HCT116 (cell line): ENCODE measurements around the gene ATF2. TPM values are rescaled to one million over a fixed set of nuclear protein-coding genes. Genes with fewer than 3 reads are reported as not detected.

Experiments
- ATAC-seq: fragments of 200-7000 bp; cut with Tn5 transposase; 2 replicates; pipeline ENCODE4 v1.9.1; 2020; ENCODE audit warnings: mild to moderate bottlenecking, moderate library complexity
- BruUV-seq: library from RNA; stranded (reverse); fragments of 400-500 nt; replicated peaks from 2 replicates; lab custom pipeline; 2021; lab: Mats Ljungman, UMichigan
- CTCF ChIA-PET: fragments of 300-600 bp; sonication (Branson Sonifier 250); formaldehyde crosslinking; loops from one replicate; lab custom pipeline; 2021; ENCODE audit warnings: antibody characterized with exemption; lab: Charles Lee
- POLR2A ChIA-PET: fragments of 300-600, 350-600 bp; sonication (Branson Sonifier 250); formaldehyde crosslinking; loops from one replicate; lab custom pipeline; 2021; ENCODE audit warnings: antibody characterized with exemption; lab: Charles Lee
- RAD21 ChIA-PET, 2 experiments: fragments of 300-600 bp; sonication (Branson Sonifier 250); formaldehyde crosslinking; loops; one replicate each; lab custom pipeline; 2023; ENCODE audit warnings: low total read pairs in 2 of 2; ENCODE audit not compliant: uncharacterized antibody in 2 of 2, unreplicated experiment in 2 of 2, low non-redundant PET in 1 of 2; lab: Charles Lee
- DNase-seq: peaks from one replicate; pipeline ENCODE4 v3.0.0-alpha.2; 2010; ENCODE audit warnings: low read depth, low spot score
- H2AFZ ChIP-seq: fragments of 200-600 bp; shearing (Covaris generic), sonication (generic); 2 replicates; pipeline ENCODE4 v1.6.1; 2017; ENCODE audit warnings: low read depth, mixed run types, mixed read lengths, antibody characterized with exemption, low read length; ENCODE audit not compliant: poor library complexity, severe bottlenecking
- H3K27ac ChIP-seq: 2 replicates; pipeline ENCODE4 v1.5.1; 2012; ENCODE audit warnings: low read depth, low read length
- H3K27me3 ChIP-seq: fragments of 200-600 bp; sonication (generic); 2 replicates; pipeline ENCODE4 v1.6.1; 2016; ENCODE audit warnings: mixed run types, low read length, mixed read lengths; ENCODE audit not compliant: insufficient read depth
- H3K36me3 ChIP-seq, 2 experiments: fragments of 200-500 bp in 1 of 2; fragments of 200-600 bp in 1 of 2; sonication (Bioruptor generic) in 1 of 2; sonication (generic) in 1 of 2; 2 replicates each; pipeline versions ENCODE4 v1.5.1 to v1.6.1; 2014 to 2016; ENCODE audit warnings: low read length in 2 of 2, inconsistent platforms in 1 of 2, mixed read lengths in 1 of 2, mixed run types in 1 of 2; ENCODE audit not compliant: insufficient read depth in 2 of 2, control insufficient read depth in 1 of 2
- H3K4me1 ChIP-seq, 2 experiments: fragments of 200-600 bp in 1 of 2; sonication (generic) in 1 of 2; 2 replicates each; pipeline versions ENCODE4 v1.5.1 to v1.6.1; 2012 to 2017; ENCODE audit warnings: low read length in 2 of 2, inconsistent platforms in 1 of 2, mild to moderate bottlenecking in 1 of 2, mixed read lengths in 1 of 2, mixed run types in 1 of 2, moderate library complexity in 1 of 2; ENCODE audit not compliant: insufficient read depth in 2 of 2, control insufficient read depth in 1 of 2
- H3K4me2 ChIP-seq: fragments of 200-600 bp; sonication (generic); 2 replicates; pipeline ENCODE4 v1.6.1; 2017; ENCODE audit warnings: mixed run types, low read length, mixed read lengths
- H3K4me3 ChIP-seq, 2 experiments: fragments of 200-600 bp in 1 of 2; sonication (generic) in 1 of 2; replicated peaks in 1 of 2; 2 replicates each; pipeline ENCODE4 v1.5.1; 2011 to 2016; ENCODE audit warnings: low read length in 2 of 2, control low read depth in 1 of 2, low read depth in 1 of 2, mild to moderate bottlenecking in 1 of 2, mixed read lengths in 1 of 2, mixed run types in 1 of 2
- H3K79me2 ChIP-seq: fragments of 200-600 bp; sonication (generic); 2 replicates; pipeline ENCODE4 v1.6.1; 2017; ENCODE audit warnings: mild to moderate bottlenecking, mixed run types, low read length, moderate library complexity, mixed read lengths; ENCODE audit not compliant: insufficient read depth
- H3K9ac ChIP-seq: fragments of 200-600 bp; sonication (generic); 2 replicates; pipeline ENCODE4 v1.6.1; 2016; ENCODE audit warnings: low read length, mixed read lengths
- H3K9me2 ChIP-seq: fragments of 200-600 bp; sonication (generic), shearing (Covaris generic); 2 replicates; pipeline ENCODE4 v1.6.1; 2017; ENCODE audit warnings: mixed run types, mild to moderate bottlenecking, moderate library complexity; ENCODE audit not compliant: insufficient read depth
- H3K9me3 ChIP-seq, 2 experiments: fragments of 200-500 bp in 1 of 2; fragments of 200-600 bp in 1 of 2; sonication (Bioruptor generic) in 1 of 2; sonication (generic) in 1 of 2; 2 replicates each; pipeline ENCODE4 v1.6.1; 2014 to 2017; ENCODE audit warnings: low read length in 2 of 2, mixed read lengths in 2 of 2, inconsistent platforms in 1 of 2, low read depth in 1 of 2, mild to moderate bottlenecking in 1 of 2, mixed run types in 1 of 2, moderate library complexity in 1 of 2; ENCODE audit not compliant: control insufficient read depth in 1 of 2, insufficient read depth in 1 of 2
- H4K20me1 ChIP-seq: fragments of 200-600 bp; sonication (generic), shearing (Covaris generic); 2 replicates; pipeline ENCODE4 v1.6.1; 2017; ENCODE audit warnings: mixed run types, mild to moderate bottlenecking, moderate library complexity; ENCODE audit not compliant: insufficient read depth
- CTCF ChIP-seq, 3 experiments: fragments of 200-600 bp in 1 of 3; sonication (generic) in 1 of 3; IDR thresholded peaks in 2 of 3; conservative IDR thresholded peaks in 1 of 3; 2 replicates each; pipeline ENCODE4 v1.5.1; 2012 to 2017; ENCODE audit warnings: low read depth in 2 of 3, low read length in 2 of 3, antibody characterized with exemption in 1 of 3, borderline replicate concordance in 1 of 3, control low read depth in 1 of 3, mild to moderate bottlenecking in 1 of 3, mixed read lengths in 1 of 3, mixed run types in 1 of 3, moderate library complexity in 1 of 3; ENCODE audit not compliant: insufficient read depth in 1 of 3
- EGR1 ChIP-seq: IDR thresholded peaks from 2 replicates; pipeline ENCODE4 v1.6.1; 2012; ENCODE audit warnings: low read depth
- EZH2 ChIP-seq: fragments of 200-600 bp; sonication (generic); IDR thresholded peaks from 2 replicates; pipeline ENCODE4 v1.6.1; 2017; ENCODE audit warnings: antibody characterized with exemption, mixed run types
- EZH2phosphoT487 ChIP-seq: fragments of 200-600 bp; IDR thresholded peaks from 2 replicates; pipeline ENCODE4 v1.6.1; 2018; ENCODE audit warnings: antibody characterized with exemption, borderline replicate concordance
- MAX ChIP-seq: IDR thresholded peaks from 2 replicates; pipeline ENCODE4 v1.6.1; 2012
- POLR2A ChIP-seq: IDR thresholded peaks from 2 replicates; pipeline ENCODE4 v1.7.0; 2011; ENCODE audit warnings: borderline replicate concordance; ENCODE audit not compliant: insufficient read depth, insufficient read length; ENCODE audit errors: extremely low read depth
- POLR2AphosphoS5 ChIP-seq: IDR thresholded peaks from 2 replicates; pipeline ENCODE4 v1.6.1; 2011; ENCODE audit warnings: mild to moderate bottlenecking, low read depth, low read length, moderate library complexity
- REST ChIP-seq: IDR thresholded peaks from 2 replicates; pipeline ENCODE4 v1.6.1; 2012; ENCODE audit warnings: low read depth
- SIN3A ChIP-seq: IDR thresholded peaks from 2 replicates; pipeline ENCODE4 v1.6.1; 2012; ENCODE audit warnings: low read depth
- intact Hi-C: fragments of 100-400 bp; cut with micrococcal nuclease; formaldehyde crosslinking; loops from 2 replicates; pipeline ENCODE4 v1.10.0; 2022
- total RNA-seq: library from RNA; stranded (reverse); gene quantifications from one replicate; pipeline ENCODE4 v1.2.1, GENCODE V29; 2021; ENCODE audit not compliant: unreplicated experiment

Gene ATF2
- total RNA-seq, 1 experiment from 2014 or later, result 29.6 TPM

GRCh38 chr2:175183674-175184073 lies 15.7 kb upstream of the ATF2 start (continued):
- no peak for TF ChIP-seq REST
- no peak for TF ChIP-seq CTCF (IDR thresholded peaks at IDR 0.05 in 2 of 3, conservative IDR thresholded peaks at IDR 0.05 in 1 of 3; ENCODE audit: borderline replicate concordance in 1 of 3, insufficient read depth in 1 of 3, low read depth in 2 of 3, low read length in 2 of 3)
- TF ChIP-seq SIN3A, result no peak

- BruUV-seq, result TSS peak; percentile 87
- H3K4me1 ChIP-seq, result peaks cover 4 to 13% of the 10 kb centered on the region in 2 experiments; a peak in 3 of 4 replicates
- H3K27me3 ChIP-seq, result no peaks in the 10 kb centered on the region
- peak overlapping the region; percentile 89 for H2AFZ ChIP-seq
- peaks cover 29 to 35% of the 10 kb centered on the region in 2 experiments for H3K36me3 ChIP-seq
- H3K9ac ChIP-seq, result peak overlapping the region; percentile 93
- ATAC-seq, result peak; percentile 12; the same call in 1 of the 2 replicates
- TF ChIP-seq EGR1 (no peak), CTCF (IDR thresholded peaks at IDR 0.05 in 2 of 3, conservative IDR thresholded peaks at IDR 0.05 in 1 of 3; ENCODE audit: borderline replicate concordance in 1 of 3, insufficient read depth in 1 of 3, low read depth in 2 of 3, low read length in 2 of 3) (no peak), POLR2A (no peak), EZH2phosphoT487 (no peak), MAX (no peak), EZH2 (no peak), POLR2AphosphoS5 (no peak)
- CTCF ChIA-PET, result no interaction called here
- no peaks in the 10 kb centered on the region for H3K9me2 ChIP-seq
- RAD21 ChIA-PET, result no interaction called here
- peaks cover 48% of the 10 kb centered on the region for H3K79me2 ChIP-seq
- intact Hi-C loops, result no loop called here
- POLR2A ChIA-PET, result no interaction called here
- peak overlapping the region; percentile 71 for H3K27ac ChIP-seq
- H3K9me3 ChIP-seq, result no peaks in the 10 kb centered on the region
- peaks cover 18% of the 10 kb centered on the region; the same call in 1 of the 2 replicates for H4K20me1 ChIP-seq
- peak overlapping the region; percentile 81 to 95 for H3K4me3 ChIP-seq
- H3K4me2 ChIP-seq, result peak overlapping the region; percentile 83
- no peak for DNase-seq
Observed at GRCh38 chr2:175181877-175182308, 13.9 kb upstream of the ATF2 start.
